ENCODE measurements around the gene TNFRSF4. TPM values are rescaled to one million over a fixed set of nuclear protein-coding genes. Genes with fewer than 3 reads are reported as not detected.

TNFRSF4 gene
- total RNA-seq, 4 donors from 2014 or later, result 0.42 to 2.1 (median 0.46) TPM; not detected in 1

- H3K9me3 ChIP-seq, result no peaks in the 10 kb centered on the region
- no peaks in the 10 kb centered on the region for H3K4me1 ChIP-seq
- peaks cover 33 to 42% (median 40%) of the 10 kb centered on the region in 3 donors for H3K27me3 ChIP-seq
- H3K27ac ChIP-seq, result no peak overlapping the region
- H3K4me3 ChIP-seq, result no peak overlapping the region
- intact Hi-C loops (cut with DNase I; ENCODE audit: low total_unique reads), result no loop called here
- DNase-seq (no peak), ATAC-seq (no peak)
- no peak for TF ChIP-seq POLR2A (IDR thresholded peaks at IDR 0.05)
- TF ChIP-seq, protein P1, sequence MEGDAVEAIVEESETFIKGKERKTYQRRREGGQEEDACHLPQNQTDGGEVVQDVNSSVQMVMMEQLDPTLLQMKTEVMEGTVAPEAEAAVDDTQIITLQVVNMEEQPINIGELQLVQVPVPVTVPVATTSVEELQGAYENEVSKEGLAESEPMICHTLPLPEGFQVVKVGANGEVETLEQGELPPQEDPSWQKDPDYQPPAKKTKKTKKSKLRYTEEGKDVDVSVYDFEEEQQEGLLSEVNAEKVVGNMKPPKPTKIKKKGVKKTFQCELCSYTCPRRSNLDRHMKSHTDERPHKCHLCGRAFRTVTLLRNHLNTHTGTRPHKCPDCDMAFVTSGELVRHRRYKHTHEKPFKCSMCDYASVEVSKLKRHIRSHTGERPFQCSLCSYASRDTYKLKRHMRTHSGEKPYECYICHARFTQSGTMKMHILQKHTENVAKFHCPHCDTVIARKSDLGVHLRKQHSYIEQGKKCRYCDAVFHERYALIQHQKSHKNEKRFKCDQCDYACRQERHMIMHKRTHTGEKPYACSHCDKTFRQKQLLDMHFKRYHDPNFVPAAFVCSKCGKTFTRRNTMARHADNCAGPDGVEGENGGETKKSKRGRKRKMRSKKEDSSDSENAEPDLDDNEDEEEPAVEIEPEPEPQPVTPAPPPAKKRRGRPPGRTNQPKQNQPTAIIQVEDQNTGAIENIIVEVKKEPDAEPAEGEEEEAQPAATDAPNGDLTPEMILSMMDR (IDR thresholded peaks at IDR 0.05 in 4 of 5, conservative IDR thresholded peaks at IDR 0.05 in 1 of 5), result no peak
- H3K36me3 ChIP-seq, result no peaks in the 10 kb centered on the region
- in situ Hi-C loops (cut with MboI; ENCODE audit: low sequenced_read_pairs in 4 of 4), result no loop called here
Observed at GRCh38 chr1:1240822-1241587, 27.1 kb upstream of the TNFRSF4 start.

GRCh38 chr1:1240348-1240732, 26.4 kb upstream of the TNFRSF4 start:
- peaks cover 29 to 36% (median 34%) of the 10 kb centered on the region in 3 donors for H3K27me3 ChIP-seq
- no peaks in the 10 kb centered on the region for H3K9me3 ChIP-seq
- H3K27ac ChIP-seq, result no peak overlapping the region
- no peak for DNase-seq
- in situ Hi-C loops (cut with MboI; ENCODE audit: low sequenced_read_pairs in 4 of 4) (no loop called here), intact Hi-C loops (cut with DNase I; ENCODE audit: low total_unique reads) (no loop called here)
- H3K4me1 ChIP-seq, result no peaks in the 10 kb centered on the region
- TF ChIP-seq, protein P1 (IDR thresholded peaks at IDR 0.05 in 4 of 5, conservative IDR thresholded peaks at IDR 0.05 in 1 of 5), result no peak
- TF ChIP-seq POLR2A (IDR thresholded peaks at IDR 0.05), result no peak
- H3K36me3 ChIP-seq, result no peaks in the 10 kb centered on the region
- no peak for ATAC-seq
- no peak overlapping the region for H3K4me3 ChIP-seq

GRCh38 chr1:1239614-1240347, 25.8 kb upstream of the TNFRSF4 start:
- in situ Hi-C loops (cut with MboI; ENCODE audit: low sequenced_read_pairs in 4 of 4) (no loop called here), intact Hi-C loops (cut with DNase I; ENCODE audit: low total_unique reads) (no loop called here)
- DNase-seq, result no peak
- H3K9me3 ChIP-seq, result no peaks in the 10 kb centered on the region
- H3K4me3 ChIP-seq, result no peak overlapping the region
- no peaks in the 10 kb centered on the region for H3K36me3 ChIP-seq
- TF ChIP-seq, protein P1 (IDR thresholded peaks at IDR 0.05 in 4 of 5, conservative IDR thresholded peaks at IDR 0.05 in 1 of 5), result no peak
- no peak for TF ChIP-seq POLR2A (IDR thresholded peaks at IDR 0.05)
- peaks cover 27 to 33% (median 32%) of the 10 kb centered on the region in 3 donors for H3K27me3 ChIP-seq
- no peak for ATAC-seq
- no peak overlapping the region for H3K27ac ChIP-seq
- no peaks in the 10 kb centered on the region for H3K4me1 ChIP-seq

DNA sequence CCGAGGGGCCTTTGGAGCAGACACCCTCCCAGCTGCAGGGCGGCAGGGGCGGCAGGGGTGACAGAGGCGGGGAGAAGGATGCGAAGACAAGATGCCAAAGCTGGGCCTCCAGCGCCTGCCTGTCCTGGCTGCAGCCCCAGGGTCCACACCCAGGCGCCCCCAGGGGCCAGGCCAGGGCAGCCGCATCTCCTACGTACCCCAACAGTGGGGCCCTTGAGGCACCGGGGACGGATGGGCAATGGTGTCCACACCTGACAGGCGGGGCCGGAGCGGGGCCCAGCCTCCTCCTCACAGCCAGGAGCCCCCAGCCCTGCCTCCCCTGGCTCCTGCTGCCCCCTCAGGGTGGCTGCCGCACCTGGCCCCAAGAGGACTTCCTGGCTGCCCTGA, 25.3 kb upstream of the TNFRSF4 start:
- Histone ChIP-seq H3K4me1 (no peaks in the 10 kb centered on the region), H3K4me3 (no peak overlapping the region), H3K27ac (no peak overlapping the region), H3K9me3 (no peaks in the 10 kb centered on the region), H3K36me3 (no peaks in the 10 kb centered on the region), H3K27me3 (peaks cover 27 to 33% (median 32%) of the 10 kb centered on the region in 3 donors)
- DNase-seq (no peak), ATAC-seq (no peak)
- TF ChIP-seq, protein P1 (IDR thresholded peaks at IDR 0.05 in 4 of 5, conservative IDR thresholded peaks at IDR 0.05 in 1 of 5), result no peak
- no peak for TF ChIP-seq POLR2A (IDR thresholded peaks at IDR 0.05)
- intact Hi-C loops (cut with DNase I; ENCODE audit: low total_unique reads) (no loop called here), in situ Hi-C loops (cut with MboI; ENCODE audit: low sequenced_read_pairs in 4 of 4) (no loop called here)
